Transverse colon (tissue), 4 donors: ENCODE results near the gene PROSER2. TPM values are rescaled to one million over a fixed set of nuclear protein-coding genes. Genes with fewer than 3 reads are reported as not detected.

Experiments used
- DNase-seq: peaks from one replicate; pipeline ENCODE4 v3.0.0-alpha.2; 2019
- H3K27ac ChIP-seq, 4 donors: fragments of 200-600 bp; sonication (generic); 2 replicates each; pipeline ENCODE4 v1.5.1; 2016 to 2018; ENCODE audit warnings: inconsistent platforms in 4 of 4
- H3K27me3 ChIP-seq: fragments of 200-600 bp; sonication (generic); 2 replicates; pipeline ENCODE4 v1.5.1; 2017; ENCODE audit warnings: inconsistent platforms
- H3K36me3 ChIP-seq, 4 donors: fragments of 200-600 bp; sonication (generic); 2 replicates each; pipeline ENCODE4 v1.5.1; 2017 to 2019; ENCODE audit warnings: inconsistent platforms in 4 of 4
- H3K4me1 ChIP-seq, 4 donors: fragments of 200-600 bp; sonication (generic); 2 replicates each; pipeline ENCODE4 v1.5.1; 2017 to 2020; ENCODE audit warnings: inconsistent platforms in 4 of 4
- H3K4me3 ChIP-seq, 4 donors: fragments of 200-600 bp; sonication (generic); 1 replicate in 1 of 4; 2 replicates in 3 of 4; pipeline versions ENCODE4 v1.5.1 to v1.6.1; 2017 to 2019; ENCODE audit warnings: inconsistent platforms in 4 of 4
- H3K9me3 ChIP-seq, 2 donors: fragments of 200-600 bp; sonication (generic); 2 replicates each; pipeline ENCODE4 v1.5.1; 2017 to 2019; ENCODE audit warnings: inconsistent platforms in 2 of 2
- CTCF ChIP-seq, 5 experiments: fragments of 200-600 bp in 3 of 5; fragments of 450-650 bp in 2 of 5; sonication (generic) in 3 of 5; IDR thresholded peaks; 1 replicate in 2 of 5; 2 replicates in 3 of 5; pipeline ENCODE4 v1.5.1; 2016 to 2017; ENCODE audit warnings: antibody characterized with exemption in 5 of 5, inconsistent platforms in 3 of 5, mild to moderate bottlenecking in 2 of 5, moderate library complexity in 1 of 5
- EP300 ChIP-seq: sonication (generic); formaldehyde crosslinking; IDR thresholded peaks from one replicate; pipeline ENCODE4 v1.6.1; 2017; ENCODE audit warnings: antibody characterized with exemption, low read depth
- POLR2A ChIP-seq: fragments of 450-650 bp; IDR thresholded peaks from one replicate; pipeline ENCODE4 v1.6.1; 2016; ENCODE audit warnings: antibody characterized with exemption, mild to moderate bottlenecking, moderate library complexity
- POLR2AphosphoS5 ChIP-seq, 3 donors: sonication (generic); formaldehyde crosslinking; IDR thresholded peaks; one replicate each; pipeline ENCODE4 v1.6.1; 2016; ENCODE audit warnings: antibody characterized with exemption in 3 of 3
- WGBS, 2 donors: methylation state at CpG; one replicate each; pipeline ENCODE4 v1.1.5; 2018; ENCODE audit warnings: low coverage in 1 of 2; 5-methylcytosine and 5-hydroxymethylcytosine counted together
- in situ Hi-C, 4 donors: fragments of 200-750 bp; cut with MboI; loops; one replicate each; pipeline versions ENCODE4 v1.15.0 to v1.15.1; 2017; ENCODE audit warnings: low sequenced_read_pairs in 3 of 4, low pct_ligation_motif_present in 1 of 4, low pct_unique_long_range_greater_than_20kb in 1 of 4
- intact Hi-C: fragments of 100-400 bp; cut with DNase I; formaldehyde crosslinking; loops from one replicate; pipeline ENCODE4 v1.15.1; 2023; ENCODE audit warnings: low total_unique reads
- total RNA-seq, 4 donors: library from RNA; depleted of rRNA; stranded (reverse); fragments of >200 nt; gene quantifications; one replicate each; pipeline ENCODE4 v1.1.0, GENCODE V29; 2016

PROSER2 gene
- total RNA-seq, 4 donors from 2014 or later = 4.2 to 29.2 (median 6.9) TPM

GRCh38 chr10:11899067-11899876 lies 76.1 kb downstream of the PROSER2 start:
- WGBS, 2 donors = 88 to 94% methylated on average over 6 to 28 of the region's 28 CpGs
- TF ChIP-seq CTCF (IDR thresholded peaks at IDR 0.05) = no peak
- TF ChIP-seq POLR2AphosphoS5 (IDR thresholded peaks at IDR 0.05) = no peak
- TF ChIP-seq EP300 = no peak
- no peak for TF ChIP-seq POLR2A
- Histone ChIP-seq H3K36me3 (no peaks in the 10 kb centered on the region), H3K4me1 (no peaks in the 10 kb centered on the region), H3K27ac (no peak overlapping the region), H3K27me3 (no peaks in the 10 kb centered on the region), H3K9me3 (no peaks in the 10 kb centered on the region), H3K4me3 (no peak overlapping the region)
- DNase-seq = no peak
- intact Hi-C loops (no loop called here), in situ Hi-C loops (no loop called here)

GRCh38 chr10:11901036-11901301 lies 77.8 kb downstream of the PROSER2 start:
- in situ Hi-C loops (no loop called here), intact Hi-C loops (no loop called here)
- no peak for TF ChIP-seq EP300
- TF ChIP-seq POLR2AphosphoS5 (IDR thresholded peaks at IDR 0.05) = no peak
- TF ChIP-seq CTCF (IDR thresholded peaks at IDR 0.05) = no peak
- no peak for TF ChIP-seq POLR2A
- DNase-seq = no peak
- Histone ChIP-seq H3K9me3 (no peaks in the 10 kb centered on the region), H3K4me1 (no peaks in the 10 kb centered on the region), H3K36me3 (no peaks in the 10 kb centered on the region), H3K4me3 (no peak overlapping the region), H3K27me3 (no peaks in the 10 kb centered on the region), H3K27ac (no peak overlapping the region)
- 70 to 91% methylated on average over 1 to 6 of the region's 6 CpGs for WGBS, 2 donors

- TF ChIP-seq POLR2A (no peak), POLR2AphosphoS5 (IDR thresholded peaks at IDR 0.05) (no peak), CTCF (IDR thresholded peaks at IDR 0.05) (no peak), EP300 (no peak)
- no peaks in the 10 kb centered on the region for H3K27me3 ChIP-seq
- no peaks in the 10 kb centered on the region for H3K4me1 ChIP-seq
- H3K27ac ChIP-seq = no peak overlapping the region
- in situ Hi-C loops = no loop called here
- no peak overlapping the region for H3K4me3 ChIP-seq
- no peaks in the 10 kb centered on the region for H3K9me3 ChIP-seq
- intact Hi-C loops = no loop called here
- no peaks in the 10 kb centered on the region for H3K36me3 ChIP-seq
- DNase-seq = no peak
- WGBS, 2 donors = 53 to 65% methylated on average over 4 to 7 of the region's 7 CpGs
These were observed 78.3 kb downstream of the PROSER2 start for GRCh38 chr10:11901454-11901832.

GRCh38 chr10:11901833-11902475 lies 78.8 kb downstream of the PROSER2 start:
- TF ChIP-seq POLR2A (no peak), CTCF (IDR thresholded peaks at IDR 0.05) (no peak), POLR2AphosphoS5 (IDR thresholded peaks at IDR 0.05) (no peak), EP300 (no peak)

More at GRCh38 chr10:11901833-11902475, 78.8 kb downstream of the PROSER2 start:
- 80 to 90% methylated on average over 11 to 23 of the region's 23 CpGs for WGBS, 2 donors
- H3K27ac ChIP-seq = no peak overlapping the region
- H3K4me1 ChIP-seq = no peaks in the 10 kb centered on the region
- no peaks in the 10 kb centered on the region for H3K9me3 ChIP-seq
- H3K36me3 ChIP-seq = no peaks in the 10 kb centered on the region
- no peak for DNase-seq
- no peak overlapping the region for H3K4me3 ChIP-seq
- intact Hi-C loops = no loop called here
- no peaks in the 10 kb centered on the region for H3K27me3 ChIP-seq
- in situ Hi-C loops = no loop called here
